SK-N-SH treated with all-trans-retinoic acid at 6 μM for 48 hours (cell line): Measurements from ENCODE around the gene TBC1D2B.

ENCODE experiments used
- ZC3H10 ChIP-seq: fragments of 250-450 bp; sonication (Bioruptor Pico); IDR thresholded peaks from 2 replicates; pipeline ENCODE4 v1.5.1; 2021; ENCODE audit warnings: mild to moderate bottlenecking, moderate library complexity
- ZNF8 ChIP-seq: fragments of 450-650 bp; formaldehyde crosslinking; IDR thresholded peaks from 2 replicates; pipeline ENCODE4 v1.5.0; 2020; ENCODE audit warnings: mild to moderate bottlenecking, moderate library complexity

DNA sequence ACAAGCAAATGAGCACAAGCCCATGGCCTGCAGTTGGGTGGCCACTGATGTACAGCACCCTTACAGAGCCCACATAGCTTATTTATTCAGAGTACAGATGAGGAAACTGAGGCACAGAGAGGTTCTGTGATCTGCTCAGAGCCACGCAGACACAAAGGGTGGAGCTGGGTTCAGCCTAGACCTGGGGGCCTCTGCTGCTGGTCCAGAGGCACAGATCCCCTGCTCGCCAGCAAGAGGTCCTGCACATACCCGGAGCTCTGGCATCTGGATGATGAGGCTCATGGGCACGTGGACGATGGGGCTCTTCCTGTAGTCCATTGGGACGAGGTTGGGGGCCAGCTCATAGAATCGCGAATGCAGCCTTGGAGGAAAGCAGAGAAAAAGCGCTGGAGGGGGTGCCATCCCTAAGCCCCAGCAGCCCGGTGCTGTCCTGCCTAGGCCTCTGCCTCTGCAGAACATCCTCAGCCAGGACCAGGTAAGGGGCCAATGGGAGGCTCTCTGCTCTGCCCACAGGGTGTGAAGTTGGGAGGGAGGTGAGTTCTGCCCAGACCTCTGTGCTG, 33.5 kb upstream of the TBC1D2B start:
- TF ChIP-seq ZC3H10 (CRISPR knock-in tag) (no peak), ZNF8 (CRISPR knock-in tag) (no peak)
